IPS-18c (cell line): ENCODE data around the gene LPIN3.
A peak's percentile ranks its signal among the peaks of the same experiment; 100 is the strongest.

Experiments used
- H3K4me3 ChIP-seq: 2 replicates; pipeline ENCODE4 v1.7.0; 2013; ENCODE audit warnings: low read depth, mild to moderate bottlenecking, low read length, moderate library complexity; ENCODE audit not compliant: insufficient read depth
- H3K9me3 ChIP-seq: one replicate; pipeline ENCODE4 v1.6.1; 2013; ENCODE audit warnings: mild to moderate bottlenecking, low read length, moderate library complexity; ENCODE audit not compliant: control insufficient read depth, insufficient read depth

Gene LPIN3

DNA sequence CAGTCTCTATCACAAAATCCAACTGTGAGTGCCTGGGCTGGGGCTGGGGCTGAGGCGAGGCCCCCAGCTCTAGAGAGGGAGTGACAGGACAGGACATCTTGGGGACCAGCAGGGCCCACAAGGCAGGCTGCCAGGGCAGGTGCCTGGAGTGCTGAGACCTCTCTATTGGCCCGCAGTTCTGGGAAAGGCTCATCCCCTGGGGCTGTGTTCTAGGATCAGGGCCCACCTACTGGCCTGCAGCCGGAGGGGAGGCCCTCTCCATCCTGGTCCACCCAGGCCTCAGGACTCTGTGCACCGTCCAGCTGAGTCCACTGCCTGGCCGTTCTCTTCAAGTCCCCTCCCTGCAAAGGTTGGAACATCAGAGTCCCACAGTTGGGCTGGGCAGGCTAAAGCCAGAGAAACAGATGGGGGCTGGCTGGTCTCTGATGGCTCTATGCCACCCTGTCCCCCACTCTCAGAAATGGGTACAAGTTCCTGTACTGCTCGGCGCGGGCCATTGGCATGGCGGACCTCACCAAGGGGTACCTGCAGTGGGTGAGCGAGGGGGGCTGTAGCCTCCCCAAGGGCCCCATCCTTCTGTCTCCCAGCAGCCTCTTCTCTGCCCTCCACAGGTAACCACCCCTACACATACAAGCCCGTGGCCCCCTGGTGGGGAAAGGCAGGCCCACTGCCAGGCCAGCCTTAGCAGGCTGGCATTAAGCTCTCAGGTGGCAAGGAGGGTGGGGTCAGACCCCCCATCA is 17.0 kb downstream of the LPIN3 start:
- H3K4me3 ChIP-seq = no peak overlapping the region
- no peaks in the 10 kb centered on the region for H3K9me3 ChIP-seq

GRCh38 chr20:41358230-41358629 is 17.6 kb downstream of the LPIN3 start:
- no peaks in the 10 kb centered on the region for H3K9me3 ChIP-seq
- H3K4me3 ChIP-seq = no peak overlapping the region

- Histone ChIP-seq H3K9me3 (no peaks in the 10 kb centered on the region), H3K4me3 (no peak overlapping the region)
Observed at GRCh38 chr20:41358717-41359116, 18.1 kb downstream of the LPIN3 start.

GRCh38 chr20:41359541-41360011 is 19.0 kb downstream of the LPIN3 start:
- no peak overlapping the region for H3K4me3 ChIP-seq
- H3K9me3 ChIP-seq = no peaks in the 10 kb centered on the region

GRCh38 chr20:41360831-41361756 is 20.5 kb downstream of the LPIN3 start:
- H3K4me3 ChIP-seq = no peak overlapping the region
- no peaks in the 10 kb centered on the region for H3K9me3 ChIP-seq

DNA sequence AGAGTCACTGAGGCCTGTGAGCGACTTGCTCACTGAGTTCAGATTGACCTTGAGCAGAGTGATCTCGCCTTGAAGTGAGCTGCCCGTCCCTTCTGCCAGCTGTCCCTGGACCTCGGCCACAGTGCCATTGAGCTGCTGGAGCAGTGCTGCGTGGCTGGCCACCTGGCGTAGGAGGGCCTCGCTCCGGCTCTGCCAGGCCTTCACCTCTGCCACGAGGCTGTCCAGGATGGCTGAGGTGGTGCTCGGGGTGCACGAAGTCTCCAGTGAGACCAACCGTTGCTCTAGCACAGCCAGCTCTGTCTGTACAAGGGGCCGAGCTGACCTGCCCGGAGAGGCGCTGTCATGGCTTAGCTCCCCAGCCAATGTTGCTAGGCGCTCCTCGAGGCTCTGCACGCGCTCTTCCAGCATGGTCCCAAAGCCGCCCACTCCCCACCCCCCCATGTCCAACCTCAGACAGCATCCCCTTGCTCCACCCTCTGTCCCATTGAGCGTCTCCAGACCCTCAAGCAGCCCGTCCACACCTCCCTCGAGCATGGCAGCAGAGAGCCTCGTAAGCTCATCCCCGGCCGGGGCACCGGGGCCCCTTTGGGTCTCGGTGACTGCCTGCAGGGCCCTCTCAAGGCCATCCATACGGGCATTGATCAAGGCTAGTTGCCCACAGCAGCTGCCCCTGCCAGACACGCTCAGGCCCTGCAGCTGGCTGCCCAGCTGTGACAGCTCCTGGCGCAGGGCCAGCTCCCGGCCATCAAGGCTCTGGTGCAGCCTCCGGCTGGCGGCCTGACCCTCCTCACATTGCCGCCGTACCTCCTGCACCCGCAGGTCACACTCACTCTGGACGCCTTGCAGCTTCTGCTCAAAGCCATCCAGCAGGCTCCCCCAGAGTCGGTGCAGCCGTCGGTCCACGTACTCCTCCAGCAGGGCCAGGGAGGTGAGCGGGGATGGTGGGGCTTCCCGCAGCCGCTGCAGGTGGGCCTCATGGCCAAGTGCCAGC is 21.4 kb downstream of the LPIN3 start:
- Histone ChIP-seq H3K9me3 (no peaks in the 10 kb centered on the region), H3K4me3 (no peak overlapping the region)

DNA sequence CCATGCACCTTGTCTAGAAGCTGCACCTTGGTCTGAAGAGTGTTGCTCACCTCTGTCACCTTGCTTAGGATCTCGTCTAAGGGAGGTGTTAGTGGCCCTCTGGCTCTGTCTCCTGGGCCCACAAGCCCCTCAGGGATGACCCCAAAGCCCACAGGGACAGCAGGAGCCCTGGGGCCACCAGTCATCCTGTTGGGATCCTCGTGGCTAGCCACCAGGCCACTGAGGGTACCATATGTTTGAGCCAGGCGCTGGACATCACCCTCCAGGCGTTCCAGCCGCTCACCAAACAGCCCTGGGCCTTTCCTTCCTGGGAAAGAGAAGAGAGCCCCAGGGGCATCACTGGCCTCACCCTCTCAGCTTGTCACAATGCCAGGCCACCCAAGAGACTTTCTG is 22.1 kb downstream of the LPIN3 start:
- Histone ChIP-seq H3K4me3 (no peak overlapping the region), H3K9me3 (peaks cover 2% of the 10 kb centered on the region)

DNA sequence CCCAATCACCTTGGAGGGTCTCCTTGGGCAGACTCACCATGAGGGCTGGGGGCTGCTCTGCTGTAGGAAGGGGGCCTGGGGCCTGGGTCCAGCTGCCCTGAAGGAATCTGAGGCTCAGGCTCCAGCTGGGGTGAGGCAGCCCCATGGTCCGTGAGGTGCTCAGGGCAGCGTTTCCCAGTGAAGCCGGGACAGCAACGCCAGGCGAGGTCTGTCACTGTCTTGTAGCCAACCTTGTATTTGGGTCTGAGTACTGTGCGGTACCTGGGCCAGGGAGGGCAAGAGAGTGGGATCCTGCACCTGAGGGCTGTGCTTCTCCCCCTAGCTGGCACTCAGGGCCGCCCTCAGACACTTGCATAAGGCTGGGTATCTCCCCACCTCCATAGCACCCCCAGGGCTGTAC is 23.0 kb downstream of the LPIN3 start:
- peaks cover 2% of the 10 kb centered on the region for H3K9me3 ChIP-seq
- no peak overlapping the region for H3K4me3 ChIP-seq

DNA sequence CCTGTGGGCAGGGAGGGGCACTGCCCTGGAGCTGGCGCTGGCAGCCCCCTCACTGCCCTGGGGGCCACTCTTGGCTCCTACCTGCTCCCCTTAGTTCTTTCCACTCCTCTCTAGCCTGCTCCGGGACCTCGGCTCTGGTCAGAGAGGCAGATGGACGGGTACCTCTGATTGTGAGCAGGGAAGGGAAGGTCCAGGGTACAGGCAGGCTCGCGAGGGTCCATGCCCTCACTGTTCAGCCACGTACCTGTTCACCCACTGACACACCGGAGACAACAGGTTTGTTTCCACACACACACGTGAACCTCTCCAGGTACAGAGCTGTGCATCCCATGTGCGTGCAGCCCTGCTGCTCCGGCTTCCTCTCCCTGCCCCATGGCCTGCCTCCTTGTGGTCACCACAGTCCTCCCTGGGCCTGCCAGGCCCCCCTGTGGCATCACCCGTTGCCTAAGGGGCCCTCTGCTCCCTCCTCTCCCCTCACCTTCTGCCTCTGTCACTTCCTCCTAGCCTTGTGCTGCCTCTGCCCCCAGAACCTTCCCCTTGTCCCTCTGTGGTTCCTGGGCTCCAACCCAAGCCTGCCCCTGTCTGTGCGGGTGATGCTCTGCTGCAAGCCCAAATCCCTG is 23.7 kb downstream of the LPIN3 start:
- Histone ChIP-seq H3K4me3 (no peak overlapping the region), H3K9me3 (peaks cover 2% of the 10 kb centered on the region)

DNA sequence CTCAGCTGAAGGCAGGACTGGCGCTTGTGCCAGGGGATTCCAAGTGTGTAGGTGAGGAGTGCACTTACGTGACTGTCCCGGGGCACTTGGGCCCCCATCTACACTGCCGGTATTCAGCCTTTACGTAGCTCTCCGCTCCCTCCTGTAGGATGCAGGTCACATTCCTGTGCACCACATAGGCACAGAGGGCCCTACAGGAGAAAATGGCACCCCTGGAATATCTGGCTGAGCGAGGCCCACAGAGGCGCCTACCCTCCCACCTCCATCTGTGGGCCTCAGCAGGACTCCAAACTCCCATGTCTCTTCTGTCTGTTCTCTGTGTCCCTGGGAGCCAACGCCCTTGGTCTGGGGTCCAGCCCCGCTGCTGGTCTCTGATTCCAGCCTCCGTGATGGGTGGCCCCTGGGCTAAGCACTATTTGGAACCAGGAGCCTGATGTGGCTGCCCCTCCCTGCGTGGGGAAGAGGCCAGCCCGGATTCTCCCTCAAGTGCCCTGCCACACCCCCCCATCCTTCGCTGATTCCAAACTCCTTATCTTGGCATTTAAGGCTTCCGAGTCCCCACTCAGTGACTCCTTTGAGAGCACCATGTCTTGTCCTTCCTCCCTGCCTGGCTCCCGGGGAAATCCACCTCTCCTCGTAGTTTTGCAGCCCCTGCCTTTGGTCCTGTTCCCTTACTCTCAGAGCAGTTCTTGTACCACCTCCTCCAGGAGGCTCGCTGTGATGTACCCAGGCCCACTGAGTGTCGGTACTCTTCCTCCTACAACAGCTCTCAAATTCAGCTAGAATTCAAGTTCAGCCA is 24.5 kb downstream of the LPIN3 start:
- Histone ChIP-seq H3K9me3 (peaks cover 2% of the 10 kb centered on the region), H3K4me3 (no peak overlapping the region)

GRCh38 chr20:41365777-41366545 is 25.3 kb downstream of the LPIN3 start:
- H3K4me3 ChIP-seq = peak overlapping the region; percentile 41
- H3K9me3 ChIP-seq = peaks cover 2% of the 10 kb centered on the region

DNA sequence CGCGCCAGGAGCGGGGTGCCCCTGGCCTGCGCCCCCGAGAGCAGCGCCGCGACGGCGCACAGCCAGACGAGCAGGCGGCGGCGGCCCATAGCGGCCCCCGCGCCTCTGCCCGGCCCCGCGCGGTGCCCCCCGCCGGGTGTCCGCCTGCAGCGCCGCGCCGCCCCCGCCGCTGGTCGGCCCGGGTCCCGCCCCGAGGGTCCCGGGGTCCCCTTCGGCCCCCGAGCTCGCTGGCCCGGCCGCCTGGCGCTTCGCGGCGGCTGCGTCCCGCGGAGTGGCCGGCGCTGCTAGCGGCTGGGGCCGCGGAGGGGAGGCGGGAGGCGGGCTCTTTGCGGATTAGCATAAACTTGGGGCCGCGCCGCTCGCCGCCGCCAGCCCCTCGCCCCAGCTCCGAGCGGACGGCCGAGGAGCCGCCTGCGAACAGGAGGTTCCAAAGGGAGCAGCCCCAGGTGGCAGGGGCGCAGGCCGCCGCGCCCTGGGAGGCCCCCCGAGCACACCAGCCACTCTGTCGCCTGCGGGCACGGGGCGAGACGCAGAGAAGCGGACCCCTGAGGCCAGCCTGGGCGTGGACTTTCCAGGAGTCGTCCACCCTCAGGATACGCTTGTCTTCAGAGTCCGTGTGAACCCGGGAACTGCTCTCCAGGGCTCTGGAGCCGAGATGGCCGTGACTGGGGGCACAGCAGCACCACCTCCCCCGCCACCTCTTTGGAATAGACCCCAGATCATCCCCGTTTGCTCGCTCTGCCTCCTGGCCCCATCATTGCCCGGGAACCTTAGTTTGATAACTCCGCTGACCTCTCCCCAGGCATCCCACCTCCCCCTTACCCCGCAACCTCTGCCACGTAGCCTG is 26.1 kb downstream of the LPIN3 start, which contains the start of gene EMILIN3:
EMILIN3 (minus strand) TSS at position 273 of the 847 bp plus-strand sequence; CDS start at position 89, 184 bp downstream.
- H3K9me3 ChIP-seq = peaks cover 2% of the 10 kb centered on the region
- H3K4me3 ChIP-seq = peak within 1 kb of the TSS; percentile 52

DNA sequence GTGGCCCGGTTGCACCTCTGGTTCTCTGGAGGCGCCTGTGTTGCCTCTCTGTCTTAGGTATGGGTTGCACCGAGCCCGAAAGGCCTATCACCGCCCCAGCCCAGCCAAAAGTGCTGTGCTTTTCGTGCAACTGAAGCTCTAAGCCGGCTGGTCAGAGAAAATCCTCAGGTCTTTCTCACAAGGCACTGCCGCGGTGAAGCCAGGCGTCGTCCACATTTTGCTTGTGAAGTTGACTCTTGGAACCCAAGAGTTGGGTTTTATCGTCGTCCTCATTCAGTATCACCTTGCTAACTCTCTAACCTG is 26.7 kb downstream of the LPIN3 start:
- Histone ChIP-seq H3K4me3 (peak overlapping the region; percentile 52; the same call in 1 of the 2 replicates), H3K9me3 (peaks cover 2% of the 10 kb centered on the region)

GRCh38 chr20:41367956-41368355 is 27.3 kb downstream of the LPIN3 start:
- Histone ChIP-seq H3K4me3 (no peak overlapping the region), H3K9me3 (peaks cover 2% of the 10 kb centered on the region)

DNA sequence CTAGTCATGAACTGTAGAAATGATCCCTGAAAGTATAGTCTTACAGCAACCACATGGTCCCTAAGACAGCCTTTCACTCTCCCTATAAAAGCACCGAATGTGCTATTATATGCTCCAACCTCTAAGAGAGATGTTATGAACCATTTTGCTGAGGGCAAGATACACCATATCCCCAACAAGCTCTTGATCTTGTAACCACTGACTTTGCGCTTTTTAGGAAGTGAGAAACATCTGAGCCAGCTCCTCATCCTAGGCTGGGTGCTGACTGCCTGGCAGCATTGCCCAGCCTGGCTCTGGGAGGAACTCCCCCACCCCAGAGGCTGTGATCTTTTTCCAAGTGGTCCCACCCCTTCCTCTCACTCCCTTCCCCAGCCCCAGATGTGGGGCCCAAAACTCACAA is 29.1 kb downstream of the LPIN3 start:
- no peak overlapping the region for H3K4me3 ChIP-seq
- H3K9me3 ChIP-seq = peaks cover 2% of the 10 kb centered on the region
